OCI-LY1 (cell line): ENCODE measurements around the gene HOXD13.

Experiments
- H2AFZ ChIP-seq: fragments of 200-600 bp; sonication (generic), shearing (Covaris generic); 2 replicates; pipeline ENCODE4 v1.6.0; 2014; ENCODE audit warnings: antibody characterized with exemption, mild to moderate bottlenecking, low read length
- H3F3A ChIP-seq: fragments of 200-600 bp; sonication (generic), shearing (Covaris generic); 2 replicates; pipeline ENCODE4 v1.6.0; 2014; ENCODE audit warnings: mild to moderate bottlenecking, antibody characterized with exemption, low read length, moderate library complexity; ENCODE audit not compliant: insufficient read depth
- H3K27ac ChIP-seq: fragments of 200-600 bp; sonication (generic); 2 replicates; pipeline ENCODE4 v1.5.1; 2014; ENCODE audit warnings: low read length, mixed run types, mild to moderate bottlenecking, low read depth; ENCODE audit not compliant: poor library complexity, severe bottlenecking
- H3K27me3 ChIP-seq: fragments of 200-600 bp; sonication (generic); 2 replicates; pipeline ENCODE4 v1.6.0; 2014; ENCODE audit warnings: antibody characterized with exemption, mild to moderate bottlenecking, low read length, moderate library complexity; ENCODE audit not compliant: insufficient read depth
- H3K36me3 ChIP-seq: fragments of 200-600 bp; sonication (generic); 2 replicates; pipeline ENCODE4 v1.6.1; 2014; ENCODE audit warnings: mild to moderate bottlenecking, antibody characterized with exemption, low read length, moderate library complexity, mixed read lengths; ENCODE audit not compliant: insufficient read depth
- H3K4me1 ChIP-seq: fragments of 200-600 bp; sonication (generic); 2 replicates; pipeline ENCODE4 v1.5.1; 2014; ENCODE audit warnings: mild to moderate bottlenecking, low read length, moderate library complexity; ENCODE audit not compliant: insufficient read depth, severe bottlenecking
- H3K4me2 ChIP-seq: fragments of 200-600 bp; sonication (generic), shearing (Covaris generic); 2 replicates; pipeline ENCODE4 v1.6.1; 2014; ENCODE audit warnings: low read length
- H3K4me3 ChIP-seq: fragments of 200-600 bp; sonication (generic); 2 replicates; pipeline ENCODE4 v1.5.1; 2014; ENCODE audit warnings: low read length, low read depth, mild to moderate bottlenecking, mixed read lengths; ENCODE audit not compliant: poor library complexity, severe bottlenecking
- H3K79me2 ChIP-seq: fragments of 200-600 bp; shearing (Covaris generic); 2 replicates; pipeline ENCODE4 v1.6.1; 2016; ENCODE audit warnings: mixed run types, low read length, mixed read lengths; ENCODE audit not compliant: insufficient read depth
- H3K9ac ChIP-seq: fragments of 200-600 bp; sonication (generic), shearing (Covaris generic); 2 replicates; pipeline ENCODE4 v1.6.1; 2014; ENCODE audit warnings: mild to moderate bottlenecking, low read length, mixed read lengths
- H3K9me2 ChIP-seq: fragments of 200-600 bp; sonication (generic), shearing (Covaris generic); 2 replicates; pipeline ENCODE4 v1.6.1; 2014; ENCODE audit warnings: low read depth, mild to moderate bottlenecking, low read length, mixed read lengths
- H3K9me3 ChIP-seq: fragments of 200-600 bp; shearing (Covaris generic); 2 replicates; pipeline ENCODE4 v1.6.1; 2014; ENCODE audit warnings: low read length, mixed read lengths
- H4K20me1 ChIP-seq: fragments of 200-600 bp; sonication (generic), shearing (Covaris generic); 2 replicates; pipeline ENCODE4 v1.6.0; 2016; ENCODE audit warnings: mild to moderate bottlenecking, low read length; ENCODE audit not compliant: insufficient read depth
- CTCF ChIP-seq: fragments of 200-600 bp; sonication (generic), shearing (Covaris generic); IDR thresholded peaks from 2 replicates; pipeline ENCODE4 v1.5.1; 2017; ENCODE audit warnings: mild to moderate bottlenecking, antibody characterized with exemption, low read length, moderate library complexity, mixed read lengths
- EZH2 ChIP-seq: fragments of 200-600 bp; sonication (generic), shearing (Covaris generic); IDR thresholded peaks from 2 replicates; pipeline ENCODE4 v1.8.0; 2017; ENCODE audit warnings: borderline replicate concordance, mixed run types, mild to moderate bottlenecking, antibody characterized with exemption, low read length, moderate library complexity, mixed read lengths

Gene HOXD13

DNA sequence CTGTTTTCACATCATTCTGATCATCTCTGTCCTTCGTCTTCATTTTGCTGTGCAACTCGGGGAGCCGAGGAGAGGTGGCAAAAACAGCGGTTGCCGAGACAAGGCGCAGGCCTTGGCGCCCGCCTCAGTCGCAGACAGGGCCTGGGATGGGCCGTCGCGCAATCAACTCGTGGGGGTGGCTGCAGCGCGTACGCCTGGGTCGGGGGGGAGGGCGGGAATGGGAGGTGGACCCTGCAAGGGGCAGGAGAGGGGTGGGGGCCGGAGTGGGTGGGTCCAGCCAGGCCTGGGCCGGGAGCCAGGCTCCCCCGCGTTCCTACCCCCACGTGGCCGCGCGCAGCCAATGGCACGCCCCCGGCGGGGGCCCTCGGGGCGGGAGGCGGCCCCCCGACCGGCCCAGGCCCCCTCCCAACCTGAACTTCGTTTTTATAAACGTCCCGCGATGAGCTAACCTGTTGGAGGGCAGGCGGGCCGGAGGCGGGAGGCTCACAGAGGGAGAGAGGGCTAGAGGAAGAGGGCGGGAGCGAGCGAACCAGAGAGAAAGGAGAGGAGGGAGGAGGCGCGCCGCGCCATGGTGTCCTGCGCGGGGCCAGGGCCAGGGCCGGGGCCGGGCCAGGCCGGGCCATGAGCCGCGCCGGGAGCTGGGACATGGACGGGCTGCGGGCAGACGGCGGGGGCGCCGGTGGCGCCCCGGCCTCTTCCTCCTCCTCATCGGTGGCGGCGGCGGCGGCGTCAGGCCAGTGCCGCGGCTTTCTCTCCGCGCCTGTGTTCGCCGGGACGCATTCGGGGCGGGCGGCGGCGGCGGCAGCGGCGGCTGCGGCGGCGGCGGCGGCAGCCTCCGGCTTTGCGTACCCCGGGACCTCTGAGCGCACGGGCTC lies at the start of gene HOXD13:
Gene HOXD13 (plus strand): TSS at position 452 of the 875 bp plus-strand sequence. CDS start 170 bp downstream, at position 622.
- no peak within 1 kb of the TSS for H3K27ac ChIP-seq
- no peaks in the 10 kb centered on the region for H3K79me2 ChIP-seq
- TF ChIP-seq EZH2, result no peak
- no peak for TF ChIP-seq CTCF
- no peaks in the 10 kb centered on the region for H4K20me1 ChIP-seq
- H3K36me3 ChIP-seq, result no peaks in the 10 kb centered on the region
- no peaks in the 10 kb centered on the region for H3K9me2 ChIP-seq
- H3K4me2 ChIP-seq, result no peak within 1 kb of the TSS
- no peaks in the 10 kb centered on the region for H3K9me3 ChIP-seq
- no peak within 1 kb of the TSS for H2AFZ ChIP-seq
- H3K9ac ChIP-seq, result no peak within 1 kb of the TSS
- H3K27me3 ChIP-seq, result peaks cover 6% of the 10 kb centered on the region; the same call in 1 of the 2 replicates
- H3F3A ChIP-seq, result no peaks in the 10 kb centered on the region
- H3K4me3 ChIP-seq, result no peak within 1 kb of the TSS
- H3K4me1 ChIP-seq, result peaks cover 11% of the 10 kb centered on the region

DNA sequence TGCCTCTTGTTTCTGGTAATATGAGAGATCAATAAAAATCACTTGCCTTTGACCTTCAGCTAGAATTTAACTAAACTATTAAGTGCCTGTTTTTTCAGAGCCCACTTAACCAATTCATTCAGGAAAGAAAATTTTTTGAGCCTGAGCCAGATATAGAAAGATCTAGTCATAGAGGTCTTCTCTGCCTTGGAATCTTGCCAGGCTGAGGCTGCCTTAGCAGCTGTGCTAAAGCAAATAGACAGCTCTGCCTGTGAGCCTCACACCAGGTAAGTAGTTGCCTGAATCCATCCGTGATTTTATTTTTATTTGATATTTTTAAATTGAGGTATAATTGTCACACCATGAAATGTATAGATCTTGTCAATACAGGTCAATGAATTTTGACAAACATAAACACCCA lies 36.1 kb upstream of the HOXD13 start:
- no peaks in the 10 kb centered on the region for H3K36me3 ChIP-seq
- H3F3A ChIP-seq, result 0 out of 2 replicates have a peak, but pooled peaks cover 4% of the 10 kb centered on the region
- no peak overlapping the region for H2AFZ ChIP-seq
- H3K4me1 ChIP-seq, result no peaks in the 10 kb centered on the region
- H3K4me2 ChIP-seq, result no peak overlapping the region
- H3K9ac ChIP-seq, result no peak overlapping the region
- TF ChIP-seq EZH2 (no peak), CTCF (no peak)
- no peaks in the 10 kb centered on the region for H3K27me3 ChIP-seq
- no peak overlapping the region for H3K4me3 ChIP-seq
- H3K27ac ChIP-seq, result no peak overlapping the region
- no peaks in the 10 kb centered on the region for H3K79me2 ChIP-seq
- H4K20me1 ChIP-seq, result no peaks in the 10 kb centered on the region
- H3K9me2 ChIP-seq, result no peaks in the 10 kb centered on the region
- no peaks in the 10 kb centered on the region for H3K9me3 ChIP-seq

DNA sequence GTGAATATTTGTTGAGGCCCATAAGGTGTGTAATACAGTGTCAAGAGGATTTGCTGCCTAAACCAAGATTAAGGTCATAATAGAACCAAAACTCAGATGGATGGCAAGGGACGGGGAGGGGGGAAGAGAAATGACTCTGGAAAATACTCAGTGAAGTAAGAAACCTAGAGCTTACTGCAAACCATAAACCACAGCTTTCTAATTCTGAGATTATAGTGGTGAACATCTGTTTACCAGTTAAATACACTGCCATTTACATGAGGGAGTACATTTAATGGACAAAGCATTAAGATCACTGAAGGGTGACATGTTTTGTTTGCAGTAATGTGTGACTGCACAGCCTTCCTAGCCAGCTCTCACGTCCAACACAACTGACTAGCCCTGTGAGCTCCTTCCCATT lies 28.6 kb upstream of the HOXD13 start:
- Histone ChIP-seq H4K20me1 (no peaks in the 10 kb centered on the region), H3K9me2 (no peaks in the 10 kb centered on the region), H3K79me2 (no peaks in the 10 kb centered on the region), H3K36me3 (no peaks in the 10 kb centered on the region), H3K4me3 (no peak overlapping the region), H3K4me1 (no peaks in the 10 kb centered on the region), H3K27me3 (no peaks in the 10 kb centered on the region), H3F3A (no peaks in the 10 kb centered on the region), H3K9me3 (no peaks in the 10 kb centered on the region), H3K9ac (no peak overlapping the region), H3K27ac (no peak overlapping the region), H3K4me2 (no peak overlapping the region), H2AFZ (no peak overlapping the region)
- TF ChIP-seq EZH2 (no peak), CTCF (no peak)
